Spinal cord (tissue), 10 donors: Measurements from ENCODE around the gene ATP6V1F. TPM values are rescaled to one million over a fixed set of nuclear protein-coding genes. Genes with fewer than 3 reads are reported as not detected.

Experiments
- DNase-seq, 6 donors: peaks; one replicate each; pipeline versions ENCODE4 v3.0.0 to v3.0.0-alpha.2; 2013 to 2015; ENCODE audit warnings: low spot score in 6 of 6, low read depth in 4 of 6
- H3K27ac ChIP-seq: one replicate; pipeline ENCODE4 v1.5.1; 2013; ENCODE audit warnings: low read depth, low read length, control low read depth
- H3K27me3 ChIP-seq: one replicate; pipeline ENCODE4 v1.6.1; 2013; ENCODE audit warnings: low read length; ENCODE audit not compliant: control insufficient read depth, insufficient read depth
- H3K36me3 ChIP-seq: one replicate; pipeline ENCODE4 v1.6.1; 2013; ENCODE audit warnings: low read length; ENCODE audit not compliant: control insufficient read depth, insufficient read depth
- H3K4me1 ChIP-seq: one replicate; pipeline ENCODE4 v1.6.1; 2013; ENCODE audit warnings: low read length; ENCODE audit not compliant: control insufficient read depth, insufficient read depth
- H3K4me3 ChIP-seq: one replicate; pipeline ENCODE4 v1.5.1; 2013; ENCODE audit warnings: low read depth, low read length, control low read depth
- H3K9me3 ChIP-seq: one replicate; pipeline ENCODE4 v1.6.1; 2013; ENCODE audit warnings: low read length; ENCODE audit not compliant: control insufficient read depth, insufficient read depth
- WGBS: methylation state at CpG from one replicate; pipeline ENCODE4 v1.1.5; 2013; ENCODE audit warnings: missing lambda C conversion rate; ENCODE audit not compliant: insufficient coverage; 5-methylcytosine and 5-hydroxymethylcytosine counted together
- polyA plus RNA-seq, 2 donors: library from polyadenylated mRNA; unstranded; fragments of 120-200 nt; gene quantifications; one replicate each; pipeline ENCODE4 v1.2.1, GENCODE V29; 2013; ENCODE audit not compliant: insufficient read length in 2 of 2
- total RNA-seq, 2 donors: library from RNA; depleted of rRNA in 1 of 2; stranded (reverse); fragments of 120-200 nt in 1 of 2; fragments of >200 nt in 1 of 2; gene quantifications; one replicate each; pipeline versions ENCODE4 v1.2.3 to v1.2.4, GENCODE V29; 2013 to 2014
- donor health status: healthy.

ATP6V1F gene
- total and polyA plus RNA-seq, 4 donors: 82.8 to 261 (median 198) TPM

DNA sequence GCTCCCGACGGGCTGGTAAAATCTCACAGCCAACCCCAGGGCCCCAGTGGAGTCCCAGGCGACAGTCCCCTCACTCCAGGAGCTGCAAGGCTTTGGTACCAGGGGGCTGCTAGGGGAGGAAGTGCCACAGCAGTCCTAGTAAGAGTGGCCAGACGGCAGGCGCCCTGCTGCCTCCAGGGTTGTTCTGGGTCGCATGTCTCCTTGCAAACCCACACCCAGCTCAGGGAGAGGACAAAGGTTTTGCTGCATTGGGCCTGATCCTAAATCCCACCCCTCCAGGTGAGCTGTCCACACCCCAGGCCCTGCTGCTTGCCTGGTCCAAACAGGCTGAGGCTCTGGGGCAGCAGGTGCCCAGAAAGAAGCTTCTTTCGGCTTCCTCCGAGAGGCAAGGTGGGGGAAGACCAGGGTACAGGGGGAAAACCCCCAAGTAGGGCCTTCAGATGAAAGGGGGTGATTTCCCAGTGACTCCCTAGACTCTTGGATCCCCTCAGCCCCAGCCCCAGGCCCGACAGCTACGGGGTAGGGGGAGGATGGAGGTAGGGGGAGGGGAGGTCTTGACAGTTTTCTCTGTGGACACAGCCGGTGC, 52.0 kb downstream of the ATP6V1F start:
- no peak for DNase-seq
- H3K4me3 ChIP-seq: no peak overlapping the region
- H3K27me3 ChIP-seq: peaks cover 63% of the 10 kb centered on the region
- H3K4me1 ChIP-seq: peaks cover 27% of the 10 kb centered on the region
- no peaks in the 10 kb centered on the region for H3K9me3 ChIP-seq
- H3K27ac ChIP-seq: no peak overlapping the region
- no peaks in the 10 kb centered on the region for H3K36me3 ChIP-seq
- WGBS: 51% methylated on average over 8 of the region's 11 CpGs

DNA sequence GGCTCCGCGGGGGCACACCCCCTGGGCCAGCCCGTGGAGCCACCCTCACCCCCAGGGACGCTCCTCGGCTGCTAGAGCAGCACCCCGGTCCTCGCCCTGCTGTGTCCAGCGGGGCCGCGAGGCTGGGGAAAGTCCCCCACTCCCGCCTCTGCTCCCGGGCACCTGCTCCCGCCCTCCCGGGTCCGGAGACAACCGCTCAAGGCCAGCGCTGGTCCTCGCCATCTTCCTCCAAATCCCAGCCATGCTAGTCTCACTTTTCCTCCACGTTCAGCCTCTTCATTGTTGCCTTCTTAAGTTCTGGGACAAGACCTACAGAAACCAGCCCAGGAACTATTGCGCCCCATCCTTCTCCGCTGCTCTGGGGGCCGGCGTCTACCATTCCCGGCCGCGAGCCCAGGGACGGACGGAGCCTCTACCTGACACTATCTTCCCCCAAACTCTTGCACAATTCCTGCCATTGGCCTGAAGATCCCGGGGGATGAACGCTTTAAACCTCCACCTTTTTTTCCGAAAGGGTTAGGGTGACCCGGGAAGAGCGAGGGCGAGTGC, 52.7 kb downstream of the ATP6V1F start:
- Histone ChIP-seq H3K4me1 (peaks cover 25% of the 10 kb centered on the region), H3K36me3 (no peaks in the 10 kb centered on the region), H3K27me3 (peaks cover 57% of the 10 kb centered on the region), H3K27ac (no peak overlapping the region), H3K4me3 (peak overlapping the region; percentile 16), H3K9me3 (no peaks in the 10 kb centered on the region)
- DNase-seq: no peak
- WGBS: 4% methylated on average over 30 of the region's 34 CpGs

Other genes starting within 250 kb of the ATP6V1F start
- gene GARIN1A, start 190.6 kb upstream of the ATP6V1F start, total RNA-seq: 1 to 10 TPM in 1 of 2 donors, under 1 TPM in 1; 0.50 to 2.6 TPM
- gene GARIN1A, start 190.6 kb upstream of the ATP6V1F start, polyA plus RNA-seq: 1 to 10 TPM; 3.1 to 5.4 TPM
- gene CALU, start 123.5 kb upstream of the ATP6V1F start, total RNA-seq: 100 to 1,000 TPM; 127 to 199 TPM
- 10 to 100 TPM; 86.8 to 89.6 TPM for gene CALU, start 123.5 kb upstream of the ATP6V1F start, polyA plus RNA-seq
- under 1 TPM in 1 of 2 donors, not detected in 1; 0.28 TPM for gene OPN1SW, start 87.1 kb upstream of the ATP6V1F start, total RNA-seq
- gene OPN1SW, start 87.1 kb upstream of the ATP6V1F start, polyA plus RNA-seq: 1 to 10 TPM; 2.0 to 2.3 TPM
- gene CCDC136, start 70.9 kb upstream of the ATP6V1F start, total RNA-seq: 10 to 100 TPM; 53.9 to 66.6 TPM
- 100 to 1,000 TPM; 193 to 220 TPM for gene CCDC136, start 70.9 kb upstream of the ATP6V1F start, polyA plus RNA-seq
- gene FLNC, start 32.5 kb upstream of the ATP6V1F start, total RNA-seq: 100 to 1,000 TPM in 1 of 2 donors, 10 to 100 TPM in 1; 77.8 to 125 TPM
- gene FLNC, start 32.5 kb upstream of the ATP6V1F start, polyA plus RNA-seq: 100 to 1,000 TPM; 152 to 187 TPM
- 1 to 10 TPM in 1 of 2 donors, under 1 TPM in 1; 0.40 to 1.5 TPM for gene KCP, start 47.9 kb downstream of the ATP6V1F start, total RNA-seq
- gene KCP, start 47.9 kb downstream of the ATP6V1F start, polyA plus RNA-seq: 1 to 10 TPM; 1.7 to 2.3 TPM
- 1 to 10 TPM; 5.0 to 6.1 TPM for gene IRF5, start 75.1 kb downstream of the ATP6V1F start, total RNA-seq
- 1 to 10 TPM; 6.5 to 7.7 TPM for gene IRF5, start 75.1 kb downstream of the ATP6V1F start, polyA plus RNA-seq
- 10 to 100 TPM; 42.4 to 56.8 TPM for gene TNPO3, start 192.3 kb downstream of the ATP6V1F start, total RNA-seq
- gene TNPO3, start 192.3 kb downstream of the ATP6V1F start, polyA plus RNA-seq: 10 to 100 TPM; 41.6 to 46.9 TPM